H1 (cell line): Measurements from ENCODE around the gene SMCO1.

Experiments used
- EZH2 ChIP-seq: fragments of 200-600 bp; sonication (generic); IDR thresholded peaks from 2 replicates; pipeline ENCODE4 v1.7.1; 2012; ENCODE audit warnings: low read depth, mild to moderate bottlenecking, moderate library complexity, low read length, inconsistent platforms; ENCODE audit not compliant: severe bottlenecking
- FOSL1 ChIP-seq: IDR thresholded peaks from 2 replicates; pipeline ENCODE4 v1.6.1; 2011; ENCODE audit warnings: mild to moderate bottlenecking, low read depth, low read length, moderate library complexity; ENCODE audit not compliant: insufficient read depth
- GABPA ChIP-seq: IDR thresholded peaks from 2 replicates; pipeline ENCODE4 v1.6.1; 2011; ENCODE audit warnings: mild to moderate bottlenecking, low read length, moderate library complexity, borderline replicate concordance; ENCODE audit not compliant: insufficient read depth
- HDAC2 ChIP-seq, 2 experiments: fragments of 300-600 bp in 1 of 2; sonication (generic) in 1 of 2; IDR thresholded peaks; 2 replicates each; pipeline ENCODE4 v1.6.1; 2011 to 2012; ENCODE audit warnings: low read depth in 2 of 2, low read length in 2 of 2, mild to moderate bottlenecking in 2 of 2, moderate library complexity in 2 of 2, borderline replicate concordance in 1 of 2, inconsistent platforms in 1 of 2
- POLR2A ChIP-seq, 2 experiments: IDR thresholded peaks; 1 replicate in 1 of 2; 2 replicates in 1 of 2; pipeline ENCODE4 v1.6.1; 2011; ENCODE audit warnings: low read depth in 2 of 2, low read length in 2 of 2, mild to moderate bottlenecking in 2 of 2; ENCODE audit errors: control extremely low read depth in 1 of 2
- SIX5 ChIP-seq: IDR thresholded peaks from 2 replicates; pipeline ENCODE4 v1.6.1; 2011; ENCODE audit warnings: mild to moderate bottlenecking, low read depth, low read length
- TCF12 ChIP-seq: IDR thresholded peaks from 2 replicates; pipeline ENCODE4 v1.6.1; 2011; ENCODE audit warnings: low read depth, mild to moderate bottlenecking, low read length
- TEAD4 ChIP-seq: IDR thresholded peaks from 2 replicates; pipeline ENCODE4 v1.6.1; 2012; ENCODE audit warnings: low read depth, low read length, inconsistent platforms, mixed read lengths
- YY1 ChIP-seq: IDR thresholded peaks from 2 replicates; pipeline ENCODE4 v1.6.1; 2011; ENCODE audit warnings: low read depth, mild to moderate bottlenecking, low read length
- TF ChIP-seq, protein P1 (sequence below), 3 experiments: IDR thresholded peaks; 1 replicate in 2 of 3; 2 replicates in 1 of 3; pipeline versions ENCODE4 v1.5.1 to v1.6.1; 2011; ENCODE audit warnings: low read length in 3 of 3, mild to moderate bottlenecking in 3 of 3, inconsistent platforms in 2 of 3, low read depth in 1 of 3, moderate library complexity in 1 of 3; ENCODE audit not compliant: insufficient read depth in 1 of 3; ENCODE audit errors: control extremely low read depth in 1 of 3

DNA sequence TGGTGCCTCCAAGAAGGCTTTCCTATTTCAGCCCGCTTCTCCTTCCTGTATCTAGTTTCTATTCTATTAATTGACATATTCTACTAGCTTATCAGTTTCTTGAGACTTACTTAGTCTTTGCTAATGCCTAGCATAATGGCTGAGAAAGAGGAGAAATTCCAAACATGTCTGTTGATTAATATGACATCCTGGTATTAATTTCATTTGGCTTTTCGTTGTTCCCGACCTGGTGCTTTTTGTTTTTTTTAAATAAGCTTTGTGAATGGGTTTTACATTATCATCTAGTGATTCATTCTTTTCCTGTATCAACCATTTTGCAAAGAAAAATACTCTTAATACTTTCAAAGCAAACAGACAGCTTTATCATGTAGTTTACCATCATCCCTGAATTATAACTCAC lies 40.1 kb upstream of the SMCO1 start:
- TF ChIP-seq GABPA (no peak), TCF12 (no peak), POLR2A (IDR thresholded peaks at IDR 0.05; ENCODE audit: control extremely low read depth in 1 of 2, low read depth in 2 of 2, low read length in 2 of 2) (no peak), EZH2 (no peak), HDAC2 (IDR thresholded peaks at IDR 0.05; ENCODE audit: borderline replicate concordance in 1 of 2, low read depth in 2 of 2, low read length in 2 of 2) (no peak), SIX5 (no peak), YY1 (no peak), FOSL1 (no peak), TEAD4 (no peak)
- TF ChIP-seq, protein P1, sequence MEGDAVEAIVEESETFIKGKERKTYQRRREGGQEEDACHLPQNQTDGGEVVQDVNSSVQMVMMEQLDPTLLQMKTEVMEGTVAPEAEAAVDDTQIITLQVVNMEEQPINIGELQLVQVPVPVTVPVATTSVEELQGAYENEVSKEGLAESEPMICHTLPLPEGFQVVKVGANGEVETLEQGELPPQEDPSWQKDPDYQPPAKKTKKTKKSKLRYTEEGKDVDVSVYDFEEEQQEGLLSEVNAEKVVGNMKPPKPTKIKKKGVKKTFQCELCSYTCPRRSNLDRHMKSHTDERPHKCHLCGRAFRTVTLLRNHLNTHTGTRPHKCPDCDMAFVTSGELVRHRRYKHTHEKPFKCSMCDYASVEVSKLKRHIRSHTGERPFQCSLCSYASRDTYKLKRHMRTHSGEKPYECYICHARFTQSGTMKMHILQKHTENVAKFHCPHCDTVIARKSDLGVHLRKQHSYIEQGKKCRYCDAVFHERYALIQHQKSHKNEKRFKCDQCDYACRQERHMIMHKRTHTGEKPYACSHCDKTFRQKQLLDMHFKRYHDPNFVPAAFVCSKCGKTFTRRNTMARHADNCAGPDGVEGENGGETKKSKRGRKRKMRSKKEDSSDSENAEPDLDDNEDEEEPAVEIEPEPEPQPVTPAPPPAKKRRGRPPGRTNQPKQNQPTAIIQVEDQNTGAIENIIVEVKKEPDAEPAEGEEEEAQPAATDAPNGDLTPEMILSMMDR (IDR thresholded peaks at IDR 0.05; ENCODE audit: control extremely low read depth in 1 of 3, insufficient read depth in 1 of 3, low read depth in 1 of 3, low read length in 3 of 3) = no peak
